D341Med (cell line): ENCODE measurements around the gene DENND6B.

Experiments
- DNase-seq: peaks from one replicate; pipeline ENCODE4 v3.0.0; 2012; ENCODE audit warnings: low spot score

Gene DENND6B

GRCh38 chr22:50271519-50271970 lies 55.3 kb downstream of the DENND6B start:
- DNase-seq = peak; percentile 90

DNA sequence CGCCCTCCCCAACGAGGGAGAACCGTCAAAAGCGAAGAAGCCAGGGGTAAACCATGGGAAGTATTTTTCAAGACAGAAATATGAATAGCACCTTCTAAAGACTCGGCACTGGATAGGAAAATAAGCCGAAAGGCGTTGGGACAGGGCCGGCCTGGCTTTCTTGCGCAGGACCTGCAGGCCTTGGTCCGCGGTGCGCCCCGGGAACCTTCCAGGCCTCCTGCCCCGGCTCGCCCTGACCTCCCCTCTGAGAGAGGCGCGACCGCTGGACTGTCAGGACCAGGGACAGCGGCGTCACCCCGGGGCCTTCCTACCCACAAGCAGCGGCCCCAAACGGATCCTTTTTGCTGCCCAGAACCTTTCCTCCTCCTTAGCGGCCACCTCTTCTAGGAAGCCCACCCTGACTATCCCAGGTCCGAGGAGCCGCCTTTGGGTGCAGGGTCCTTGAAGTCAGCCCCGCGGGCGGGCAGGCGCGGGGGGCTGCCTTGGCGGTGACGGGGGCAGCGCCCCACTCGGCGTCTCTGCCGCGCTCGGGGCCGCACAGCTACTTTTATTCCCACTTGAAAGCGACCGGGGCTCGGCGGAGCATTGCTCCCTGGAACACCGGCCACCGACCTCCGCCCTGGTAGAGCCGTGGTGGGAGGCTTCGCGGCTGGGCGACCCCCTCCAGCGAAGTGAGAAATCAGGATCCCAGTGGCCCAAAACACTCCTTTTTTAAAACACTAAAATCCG lies 56.0 kb downstream of the DENND6B start:
- DNase-seq = no peak

GRCh38 chr22:50269970-50270665 lies 56.7 kb downstream of the DENND6B start, which contains the start of gene MAPK11:
Gene MAPK11, minus strand, starts transcription at chr22:50270380. Its CDS starts 88 bp downstream, at chr22:50270292.
- DNase-seq = peak; percentile 83

GRCh38 chr22:50269573-50269969 lies 57.2 kb downstream of the DENND6B start:
- no peak for DNase-seq

- no peak for DNase-seq
Observed at GRCh38 chr22:50268655-50269113, 58.1 kb downstream of the DENND6B start.

- no peak for DNase-seq
Observed at GRCh38 chr22:50267591-50268390, 59.0 kb downstream of the DENND6B start.

DNA sequence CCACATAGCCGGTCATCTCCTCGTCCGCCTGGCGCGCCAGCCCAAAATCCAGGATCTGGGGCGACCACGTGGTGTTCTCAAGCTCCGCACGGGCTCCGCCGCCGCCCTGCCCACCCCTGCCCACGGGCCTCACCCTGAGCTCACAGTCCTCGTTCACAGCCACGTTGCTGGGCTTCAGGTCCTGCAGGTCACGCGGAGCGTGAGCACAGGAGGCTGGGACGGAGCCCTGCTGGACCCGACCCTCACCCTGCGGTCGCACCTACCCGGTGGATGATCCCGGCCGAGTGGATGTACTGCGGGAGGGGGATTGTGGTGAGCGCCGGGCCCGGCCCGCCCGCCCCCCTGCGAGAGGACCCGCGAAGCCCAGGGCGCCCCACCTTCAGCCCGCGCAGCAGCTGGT lies 59.8 kb downstream of the DENND6B start:
- no peak for DNase-seq

GRCh38 chr22:50264946-50265669 lies 61.7 kb downstream of the DENND6B start:
- no peak for DNase-seq

- DNase-seq = no peak
Observed at GRCh38 chr22:50264104-50264745, 62.6 kb downstream of the DENND6B start.

- DNase-seq = no peak
Observed at GRCh38 chr22:50262973-50263617, 63.7 kb downstream of the DENND6B start.

GRCh38 chr22:50262460-50262911 lies 64.3 kb downstream of the DENND6B start:
- DNase-seq = no peak

- peak; percentile 88 for DNase-seq
Observed at GRCh38 chr22:50261615-50262459, 65.0 kb downstream of the DENND6B start, which contains the start of gene MAPK12. Gene MAPK12, minus strand, starts transcription at chr22:50261683. Its CDS starts 174 bp downstream, at chr22:50261509.

DNA sequence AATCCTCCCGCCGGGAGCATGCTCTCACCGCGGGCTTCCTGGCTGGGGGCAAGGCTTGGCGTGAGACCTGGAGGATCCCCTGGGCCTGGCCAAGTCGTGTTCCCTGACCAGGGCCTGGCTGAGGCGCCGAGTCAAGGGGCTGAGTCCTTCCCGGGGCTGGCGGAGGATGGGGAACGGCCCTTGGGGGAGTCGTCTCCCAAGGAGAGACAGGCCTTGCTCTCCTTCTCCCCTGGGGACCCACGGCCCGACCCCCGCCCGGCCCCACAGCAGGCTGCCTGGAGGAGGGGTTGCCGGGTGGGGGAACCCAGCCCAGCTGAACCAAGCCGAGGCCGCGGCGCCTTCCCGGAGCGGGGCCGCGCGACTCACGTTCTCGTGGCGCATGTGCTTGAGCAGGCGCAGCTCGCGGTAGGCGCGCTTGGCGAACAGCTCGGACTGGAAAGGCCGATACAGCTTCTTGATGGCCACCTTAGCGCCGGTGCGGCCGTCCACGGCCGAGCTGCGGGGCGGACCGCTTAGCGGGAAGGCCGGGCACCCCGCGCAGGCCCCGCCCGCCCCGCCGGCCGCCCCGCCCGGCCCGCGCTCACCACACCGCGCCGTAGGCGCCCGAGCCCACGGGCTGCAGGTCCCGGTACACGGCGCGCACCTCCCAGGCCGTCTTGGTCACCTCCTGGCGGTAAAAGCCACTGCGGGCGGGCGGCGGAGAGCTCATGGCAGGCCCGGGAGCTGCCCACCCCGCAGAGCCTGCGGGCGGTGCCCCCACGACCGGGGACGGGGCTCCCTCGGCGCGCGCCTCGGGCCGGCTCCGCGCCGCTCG lies 65.8 kb downstream of the DENND6B start:
- peak; percentile 90 for DNase-seq

DNA sequence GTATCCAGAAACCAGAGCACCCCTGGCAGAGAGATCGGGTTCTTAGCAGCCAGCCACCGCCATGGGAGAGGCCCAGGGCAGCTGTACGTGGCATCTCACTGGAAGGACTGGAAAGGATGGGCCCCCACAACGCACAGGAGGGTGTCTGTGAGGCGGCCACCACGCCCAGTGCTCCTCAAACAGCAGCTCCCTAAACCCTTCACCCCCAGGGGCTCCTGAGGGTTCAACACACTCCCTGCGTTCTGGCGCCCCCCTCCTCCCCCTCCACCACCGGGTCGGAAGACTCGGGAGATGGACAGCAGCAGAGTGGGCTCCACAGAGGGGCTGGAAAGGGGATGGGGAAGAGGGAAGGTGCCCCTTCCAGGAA lies 66.4 kb downstream of the DENND6B start:
- no peak for DNase-seq

- no peak for DNase-seq
Observed at GRCh38 chr22:50259302-50259701, 67.5 kb downstream of the DENND6B start.
